ENCODE data around the gene POLR3A. TPM values are rescaled to one million over a fixed set of nuclear protein-coding genes. Genes with fewer than 3 reads are reported as not detected.

POLR3A gene
- total RNA-seq, 2 experiments from 2014 or later = 16.3 to 21.5 TPM

DNA sequence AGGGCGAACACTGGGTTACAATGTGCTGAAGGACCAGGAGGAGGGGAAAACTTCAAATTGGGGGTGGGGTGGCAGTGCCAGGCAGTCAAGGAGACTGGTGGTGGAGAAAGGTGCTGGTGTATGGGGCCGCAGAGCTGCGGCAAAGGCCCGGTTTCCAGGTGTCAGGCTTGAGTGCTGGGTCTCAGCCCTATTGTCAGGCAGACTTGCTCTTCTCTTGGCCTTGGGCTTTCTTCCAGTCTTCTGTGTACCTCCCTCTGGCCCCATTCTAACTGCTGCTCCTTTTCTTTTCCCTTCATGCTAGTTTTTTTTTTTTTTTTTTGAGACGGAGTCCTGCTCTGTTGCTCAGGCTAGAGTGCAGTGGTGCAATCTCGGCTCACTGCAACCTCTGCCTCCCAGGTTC lies 51.0 kb downstream of the POLR3A start:
- H3K79me2 ChIP-seq (ENCODE audit: insufficient read depth, low read depth, low read length) = no peaks in the 10 kb centered on the region
- ChIA-PET POLR2A (interaction anchor here (0.7 kb wide), 1 partner anchor 137 kb away, joined by 5 read pairs; no protein-coding TSS in a partner anchor), CTCF (ENCODE audit: unreplicated experiment) (no interaction called here)
- H2AFZ ChIP-seq (ENCODE audit: low read length) = no peak overlapping the region
- intact Hi-C loops (cut with micrococcal nuclease; ENCODE audit: unreplicated experiment) = no loop called here
- no peaks in the 10 kb centered on the region for H4K20me1 ChIP-seq (ENCODE audit: insufficient read depth, low read length)
- DNase-seq (ENCODE audit: low spot score) = no peak
- H3K4me2 ChIP-seq (ENCODE audit: low read length) = no peak overlapping the region
- no peaks in the 10 kb centered on the region for H3K9me2 ChIP-seq (ENCODE audit: insufficient read depth, low read length)
- no peaks in the 10 kb centered on the region for H3K4me1 ChIP-seq (ENCODE audit: insufficient read depth, low read length, poor library complexity, severe bottlenecking)
- TF ChIP-seq, protein P1, sequence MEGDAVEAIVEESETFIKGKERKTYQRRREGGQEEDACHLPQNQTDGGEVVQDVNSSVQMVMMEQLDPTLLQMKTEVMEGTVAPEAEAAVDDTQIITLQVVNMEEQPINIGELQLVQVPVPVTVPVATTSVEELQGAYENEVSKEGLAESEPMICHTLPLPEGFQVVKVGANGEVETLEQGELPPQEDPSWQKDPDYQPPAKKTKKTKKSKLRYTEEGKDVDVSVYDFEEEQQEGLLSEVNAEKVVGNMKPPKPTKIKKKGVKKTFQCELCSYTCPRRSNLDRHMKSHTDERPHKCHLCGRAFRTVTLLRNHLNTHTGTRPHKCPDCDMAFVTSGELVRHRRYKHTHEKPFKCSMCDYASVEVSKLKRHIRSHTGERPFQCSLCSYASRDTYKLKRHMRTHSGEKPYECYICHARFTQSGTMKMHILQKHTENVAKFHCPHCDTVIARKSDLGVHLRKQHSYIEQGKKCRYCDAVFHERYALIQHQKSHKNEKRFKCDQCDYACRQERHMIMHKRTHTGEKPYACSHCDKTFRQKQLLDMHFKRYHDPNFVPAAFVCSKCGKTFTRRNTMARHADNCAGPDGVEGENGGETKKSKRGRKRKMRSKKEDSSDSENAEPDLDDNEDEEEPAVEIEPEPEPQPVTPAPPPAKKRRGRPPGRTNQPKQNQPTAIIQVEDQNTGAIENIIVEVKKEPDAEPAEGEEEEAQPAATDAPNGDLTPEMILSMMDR (conservative IDR thresholded peaks at IDR 0.05; ENCODE audit: low read length) = no peak
- no peak for TF ChIP-seq EZH2phosphoT487 (IDR thresholded peaks at IDR 0.05; ENCODE audit: borderline replicate concordance, low read depth, low read length)
- no peaks in the 10 kb centered on the region for H3K9me3 ChIP-seq (ENCODE audit: low read length)
- no TSS peak for BruUV-seq (replicated peaks)
- H3K36me3 ChIP-seq (ENCODE audit: insufficient read depth, low read length) = peaks cover 84% of the 10 kb centered on the region
- H3K4me3 ChIP-seq (ENCODE audit: low read depth, low read length, poor library complexity, severe bottlenecking) = no peak overlapping the region
- no peak overlapping the region for H3K27ac ChIP-seq (ENCODE audit: low read depth, low read length, poor library complexity, severe bottlenecking)

DNA sequence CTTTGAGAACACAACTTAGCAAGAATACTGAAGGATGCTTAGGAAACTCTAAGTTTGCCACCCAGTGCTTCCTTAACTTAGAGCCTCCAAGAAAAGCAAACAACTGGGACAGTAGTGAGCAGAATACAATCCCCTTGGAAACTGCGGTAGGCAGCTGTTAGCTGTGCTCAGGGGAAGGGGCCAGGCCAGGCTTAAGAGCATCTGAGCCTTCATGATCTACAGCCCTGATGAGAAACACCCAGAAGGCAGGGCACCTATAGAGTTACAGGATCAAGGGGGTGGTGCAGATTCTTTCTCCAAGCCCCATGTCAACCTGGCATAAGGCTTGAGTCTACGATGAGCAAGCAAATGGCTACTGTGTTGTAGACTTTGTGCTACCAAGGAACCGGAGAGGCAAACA lies 51.4 kb downstream of the POLR3A start:
- H2AFZ ChIP-seq (ENCODE audit: low read length) = no peak overlapping the region
- no peak overlapping the region for H3K4me3 ChIP-seq (ENCODE audit: low read depth, low read length, poor library complexity, severe bottlenecking)
- TF ChIP-seq, protein P1 (conservative IDR thresholded peaks at IDR 0.05; ENCODE audit: low read length) = no peak
- no peak for TF ChIP-seq EZH2phosphoT487 (IDR thresholded peaks at IDR 0.05; ENCODE audit: borderline replicate concordance, low read depth, low read length)
- BruUV-seq (replicated peaks) = no TSS peak
- no peak overlapping the region for H3K27ac ChIP-seq (ENCODE audit: low read depth, low read length, poor library complexity, severe bottlenecking)
- no peaks in the 10 kb centered on the region for H3K4me1 ChIP-seq (ENCODE audit: insufficient read depth, low read length, poor library complexity, severe bottlenecking)
- POLR2A ChIA-PET = no interaction called here
- H3K79me2 ChIP-seq (ENCODE audit: insufficient read depth, low read depth, low read length) = no peaks in the 10 kb centered on the region
- no peak for DNase-seq (ENCODE audit: low spot score)
- CTCF ChIA-PET (ENCODE audit: unreplicated experiment) = no interaction called here
- no peaks in the 10 kb centered on the region for H3K9me2 ChIP-seq (ENCODE audit: insufficient read depth, low read length)
- no peak overlapping the region for H3K4me2 ChIP-seq (ENCODE audit: low read length)
- intact Hi-C loops (cut with micrococcal nuclease; ENCODE audit: unreplicated experiment) = no loop called here
- no peaks in the 10 kb centered on the region for H3K9me3 ChIP-seq (ENCODE audit: low read length)
- H3K36me3 ChIP-seq (ENCODE audit: insufficient read depth, low read length) = peaks cover 80% of the 10 kb centered on the region
- no peaks in the 10 kb centered on the region for H4K20me1 ChIP-seq (ENCODE audit: insufficient read depth, low read length)

DNA sequence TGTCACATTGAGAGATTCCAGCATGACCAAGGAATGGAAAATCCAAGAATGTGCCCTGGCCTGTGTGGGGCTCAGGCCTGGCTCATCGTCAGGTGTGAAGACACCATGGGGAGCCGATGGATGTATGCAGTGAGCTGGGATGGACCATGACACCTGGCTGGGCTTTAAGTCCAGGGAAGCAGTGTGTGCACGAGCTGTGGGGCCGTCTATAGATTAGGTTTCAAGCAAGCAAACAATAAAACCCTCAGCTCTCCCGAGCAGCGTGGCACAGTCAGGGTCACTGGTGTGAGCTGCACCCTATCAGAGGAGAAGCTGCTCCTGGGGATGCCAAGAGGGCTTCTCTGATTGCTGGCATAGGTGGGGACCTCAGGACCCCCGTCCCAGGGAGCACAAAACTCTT lies 52.3 kb downstream of the POLR3A start:
- intact Hi-C loops (cut with micrococcal nuclease; ENCODE audit: unreplicated experiment) = no loop called here
- H3K4me1 ChIP-seq (ENCODE audit: insufficient read depth, low read length, poor library complexity, severe bottlenecking) = no peaks in the 10 kb centered on the region
- ChIA-PET POLR2A (no interaction called here), CTCF (ENCODE audit: unreplicated experiment) (no interaction called here)
- no peak overlapping the region for H3K27ac ChIP-seq (ENCODE audit: low read depth, low read length, poor library complexity, severe bottlenecking)
- no peaks in the 10 kb centered on the region for H3K9me3 ChIP-seq (ENCODE audit: low read length)
- H3K36me3 ChIP-seq (ENCODE audit: insufficient read depth, low read length) = peaks cover 71% of the 10 kb centered on the region
- BruUV-seq (replicated peaks) = no TSS peak
- no peaks in the 10 kb centered on the region for H3K79me2 ChIP-seq (ENCODE audit: insufficient read depth, low read depth, low read length)
- H3K9me2 ChIP-seq (ENCODE audit: insufficient read depth, low read length) = no peaks in the 10 kb centered on the region
- TF ChIP-seq, protein P1 (conservative IDR thresholded peaks at IDR 0.05; ENCODE audit: low read length) = no peak
- TF ChIP-seq EZH2phosphoT487 (IDR thresholded peaks at IDR 0.05; ENCODE audit: borderline replicate concordance, low read depth, low read length) = no peak
- H4K20me1 ChIP-seq (ENCODE audit: insufficient read depth, low read length) = no peaks in the 10 kb centered on the region
- H3K4me3 ChIP-seq (ENCODE audit: low read depth, low read length, poor library complexity, severe bottlenecking) = no peak overlapping the region
- no peak overlapping the region for H2AFZ ChIP-seq (ENCODE audit: low read length)
- no peak overlapping the region for H3K4me2 ChIP-seq (ENCODE audit: low read length)
- no peak for DNase-seq (ENCODE audit: low spot score)

Measured in OCI-LY7 (cell line).